Peyer's patch (tissue), 4 donors: ENCODE measurements around the gene C10orf71. TPM values are rescaled to one million over a fixed set of nuclear protein-coding genes. Genes with fewer than 3 reads are reported as not detected.

ENCODE experiments used
- DNase-seq, 3 donors: peaks; one replicate each; pipeline ENCODE4 v3.0.0-alpha.2; 2017 to 2019
- H3K27ac ChIP-seq, 4 donors: fragments of 200-600 bp; sonication (generic); one replicate each; pipeline ENCODE4 v1.5.1; 2016 to 2019
- H3K27me3 ChIP-seq, 2 donors: fragments of 200-600 bp; sonication (generic); one replicate each; pipeline ENCODE4 v1.5.1; 2019
- H3K36me3 ChIP-seq, 3 donors: fragments of 200-600 bp; sonication (generic); one replicate each; pipeline ENCODE4 v1.5.1; 2016 to 2019
- H3K4me1 ChIP-seq, 4 donors: fragments of 200-600 bp; sonication (generic); one replicate each; pipeline ENCODE4 v1.5.1; 2016 to 2019
- H3K4me3 ChIP-seq, 4 donors: fragments of 200-600 bp; sonication (generic); 1 replicate in 3 of 4; 2 replicates in 1 of 4; pipeline ENCODE4 v1.5.1; 2016 to 2019; ENCODE audit warnings: mild to moderate bottlenecking in 1 of 4
- H3K9me3 ChIP-seq, 4 donors: fragments of 200-600 bp; sonication (generic); one replicate each; pipeline ENCODE4 v1.5.1; 2016 to 2019; ENCODE audit warnings: mild to moderate bottlenecking in 1 of 4
- CTCF ChIP-seq, 6 experiments: fragments of 450-650 bp in 4 of 6; fragments of 200-600 bp in 2 of 6; sonication (generic) in 1 of 6; IDR thresholded peaks; one replicate each; pipeline ENCODE4 v1.5.1; 2017 to 2019; ENCODE audit warnings: antibody characterized with exemption in 6 of 6, mild to moderate bottlenecking in 3 of 6, moderate library complexity in 1 of 6
- POLR2A ChIP-seq, 2 donors: fragments of 450-650 bp; IDR thresholded peaks; one replicate each; pipeline ENCODE4 v1.5.1; 2017; ENCODE audit warnings: antibody characterized with exemption in 2 of 2, mild to moderate bottlenecking in 2 of 2, moderate library complexity in 2 of 2
- total RNA-seq, 4 donors: library from RNA; depleted of rRNA; stranded (reverse); fragments of >200 nt; gene quantifications; one replicate each; pipeline ENCODE4 v1.1.0, GENCODE V29; 2016

The C10orf71 gene
- total RNA-seq, 4 donors from 2014 or later: not detected

GRCh38 chr10:49275896-49276295, 23.1 kb upstream of the C10orf71 start:
- DNase-seq: no peak
- TF ChIP-seq CTCF (IDR thresholded peaks at IDR 0.05): no peak
- TF ChIP-seq POLR2A (IDR thresholded peaks at IDR 0.05): no peak
- Histone ChIP-seq H3K36me3 (no peaks in the 10 kb centered on the region), H3K27me3 (no peaks in the 10 kb centered on the region), H3K4me3 (no peak overlapping the region), H3K27ac (no peak overlapping the region), H3K4me1 (peaks cover 0 to 4% (median 0%) of the 10 kb centered on the region in 4 donors), H3K9me3 (no peaks in the 10 kb centered on the region)

- Histone ChIP-seq H3K9me3 (no peaks in the 10 kb centered on the region), H3K36me3 (no peaks in the 10 kb centered on the region), H3K4me1 (peaks cover 0 to 4% (median 0%) of the 10 kb centered on the region in 4 donors), H3K27ac (no peak overlapping the region), H3K27me3 (no peaks in the 10 kb centered on the region), H3K4me3 (no peak overlapping the region)
- DNase-seq: no peak
- TF ChIP-seq CTCF (IDR thresholded peaks at IDR 0.05): no peak
- TF ChIP-seq POLR2A (IDR thresholded peaks at IDR 0.05): no peak
Observed at GRCh38 chr10:49276596-49276995, 22.4 kb upstream of the C10orf71 start.

- Histone ChIP-seq H3K9me3 (no peaks in the 10 kb centered on the region), H3K27ac (no peak overlapping the region)
- TF ChIP-seq POLR2A (IDR thresholded peaks at IDR 0.05): no peak
- no peak for TF ChIP-seq CTCF (IDR thresholded peaks at IDR 0.05)
Observed at GRCh38 chr10:49277973-49278372, 21.0 kb upstream of the C10orf71 start.

GRCh38 chr10:49278497-49278981, 20.4 kb upstream of the C10orf71 start:
- no peak overlapping the region for H3K4me3 ChIP-seq
- no peak overlapping the region for H3K27ac ChIP-seq
- no peak for DNase-seq
- no peaks in the 10 kb centered on the region for H3K4me1 ChIP-seq
- no peak for TF ChIP-seq CTCF (IDR thresholded peaks at IDR 0.05)
- TF ChIP-seq POLR2A (IDR thresholded peaks at IDR 0.05): no peak
- H3K36me3 ChIP-seq: no peaks in the 10 kb centered on the region
- no peaks in the 10 kb centered on the region for H3K9me3 ChIP-seq
- H3K27me3 ChIP-seq: no peaks in the 10 kb centered on the region

More at GRCh38 chr10:49277973-49278372, 21.0 kb upstream of the C10orf71 start:
- Histone ChIP-seq H3K4me1 (no peaks in the 10 kb centered on the region), H3K27me3 (no peaks in the 10 kb centered on the region), H3K4me3 (no peak overlapping the region), H3K36me3 (no peaks in the 10 kb centered on the region)
- DNase-seq: no peak

- no peaks in the 10 kb centered on the region for H3K9me3 ChIP-seq
- H3K36me3 ChIP-seq: no peaks in the 10 kb centered on the region
- H3K27ac ChIP-seq: no peak overlapping the region
- no peak for TF ChIP-seq POLR2A (IDR thresholded peaks at IDR 0.05)
- TF ChIP-seq CTCF (IDR thresholded peaks at IDR 0.05): no peak
- no peak for DNase-seq
- no peaks in the 10 kb centered on the region for H3K4me1 ChIP-seq
- no peak overlapping the region for H3K4me3 ChIP-seq
- no peaks in the 10 kb centered on the region for H3K27me3 ChIP-seq
Observed at GRCh38 chr10:49279015-49279880, 19.7 kb upstream of the C10orf71 start.
